ENCODE data around the gene BAMBI. TPM values are rescaled to one million over a fixed set of nuclear protein-coding genes. Genes with fewer than 3 reads are reported as not detected.

BAMBI gene
- polyA plus RNA-seq, 1 experiment, result 6.0 TPM

DNA sequence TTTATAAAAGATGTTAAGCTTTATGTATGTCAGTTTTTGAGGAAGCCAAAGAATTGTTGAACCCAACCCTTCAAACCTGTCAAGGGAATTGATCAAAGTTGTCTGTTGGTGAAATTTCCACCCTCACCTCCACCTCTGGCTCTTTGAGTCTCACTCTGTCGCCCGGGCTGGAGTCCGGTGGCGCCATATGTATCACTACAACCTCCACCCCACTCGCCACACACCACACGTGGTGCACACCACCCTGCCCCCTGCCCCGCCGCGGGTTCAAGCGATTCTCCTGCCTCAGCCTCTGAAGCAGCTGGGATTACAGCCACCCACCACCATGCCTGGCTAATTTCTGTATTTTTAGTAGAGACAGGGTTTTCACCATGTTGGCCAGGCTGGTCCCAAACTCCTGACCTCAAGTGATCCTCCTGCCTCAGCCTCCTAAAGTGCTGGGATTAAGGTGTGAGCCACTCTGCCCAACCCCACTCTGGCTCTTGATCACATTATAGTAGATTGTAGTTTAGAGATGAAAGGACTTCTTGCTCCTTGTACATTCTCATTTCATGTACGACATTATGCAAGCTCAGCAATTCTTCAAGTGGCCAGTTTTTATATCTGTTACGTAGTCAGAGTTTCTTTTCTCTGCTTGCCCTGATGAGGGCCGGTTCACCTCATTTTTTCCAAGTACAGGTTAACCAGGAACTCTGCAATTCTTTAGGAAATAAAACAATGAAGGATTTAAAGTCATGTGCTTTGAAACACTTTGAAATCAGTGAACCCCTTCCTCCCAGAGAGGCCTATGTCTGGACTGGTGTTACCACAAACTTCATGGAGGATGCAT lies 7.0 kb downstream of the BAMBI start:
- ChIA-PET CTCF (interaction anchor here (0.6 to 1.2 kb wide), 2 partner anchors 14 to 278 kb away, joined by 3 read pairs; no protein-coding TSS in a partner anchor), POLR2A (no interaction called here)
- TF ChIP-seq CTCF (IDR thresholded peaks at IDR 0.05; ENCODE audit: insufficient read depth, low read depth, low read length), result no peak
- no peak overlapping the region for H3K4me3 ChIP-seq (ENCODE audit: low read depth, low read length)
- no peaks in the 10 kb centered on the region for H3K27me3 ChIP-seq (ENCODE audit: control insufficient read depth, insufficient read depth, low read length)
- peaks cover 2% of the 10 kb centered on the region for H3K36me3 ChIP-seq (ENCODE audit: control insufficient read depth, insufficient read depth, low read length)
- DNase-seq (ENCODE audit: low read depth), result no peak

- ChIA-PET CTCF (interaction anchor here (0.6 to 1.2 kb wide), 4 partner anchors 8 to 277 kb away, joined by 3 to 5 read pairs (median 4); partner anchors contain the start of gene BAMBI), POLR2A (no interaction called here)
- DNase-seq (ENCODE audit: low read depth), result no peak
Observed at GRCh38 chr10:28684986-28685580, 7.8 kb downstream of the BAMBI start.

GRCh38 chr10:28685717-28686116 lies 8.4 kb downstream of the BAMBI start:
- TF ChIP-seq CTCF (IDR thresholded peaks at IDR 0.05; ENCODE audit: insufficient read depth, low read depth, low read length), result no peak
- ChIA-PET CTCF (interaction anchor here (0.7 to 1.0 kb wide), 3 partner anchors 8 to 585 kb away, joined by 3 to 5 read pairs (median 4); partner anchors contain the start of gene BAMBI), POLR2A (no interaction called here)

More at GRCh38 chr10:28684986-28685580, 7.8 kb downstream of the BAMBI start:
- no peaks in the 10 kb centered on the region for H3K27me3 ChIP-seq (ENCODE audit: control insufficient read depth, insufficient read depth, low read length)
- H3K4me3 ChIP-seq (ENCODE audit: low read depth, low read length), result no peak overlapping the region
- TF ChIP-seq CTCF (IDR thresholded peaks at IDR 0.05; ENCODE audit: insufficient read depth, low read depth, low read length), result no peak
- peaks cover 2% of the 10 kb centered on the region for H3K36me3 ChIP-seq (ENCODE audit: control insufficient read depth, insufficient read depth, low read length)

DNA sequence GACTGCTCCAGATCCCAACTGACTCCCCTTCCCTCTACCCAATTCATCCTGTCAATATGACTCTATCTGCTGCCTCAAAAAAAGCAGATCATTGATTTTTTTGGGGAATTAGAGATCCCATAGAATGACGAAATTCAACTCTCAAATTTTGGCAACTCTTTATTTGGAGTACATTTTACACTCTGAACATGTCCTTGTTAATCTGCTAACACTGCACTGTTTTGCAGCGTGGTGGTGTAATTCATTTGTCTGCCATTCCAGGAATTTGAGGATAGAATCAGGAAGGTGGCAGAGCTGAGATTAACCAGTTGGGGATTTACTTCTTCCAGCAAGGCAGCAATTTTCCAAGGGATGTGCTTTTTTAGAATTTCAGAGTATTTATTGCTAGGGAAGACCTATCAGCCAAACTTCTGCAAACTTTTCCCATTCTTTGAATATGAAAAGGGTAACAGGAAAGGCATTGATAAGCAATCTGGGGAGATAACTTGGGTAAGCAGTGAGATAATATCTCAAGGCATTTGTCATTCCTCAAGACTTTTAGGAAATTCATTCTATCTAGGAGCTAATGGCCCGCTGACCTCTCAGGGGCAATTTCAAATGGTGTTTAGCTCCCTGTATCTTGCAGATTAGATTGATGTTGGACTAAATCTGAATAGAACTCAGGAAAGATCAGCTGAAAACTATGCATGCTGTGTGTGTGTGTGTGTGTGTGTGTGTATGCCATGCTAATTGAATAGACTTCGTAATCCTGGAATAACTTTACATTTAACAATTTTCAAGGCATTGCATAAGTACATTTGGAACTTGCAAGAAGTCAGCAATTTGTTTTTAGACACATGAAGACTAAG lies 9.7 kb downstream of the BAMBI start:
- no peak for DNase-seq (ENCODE audit: low read depth)
- ChIA-PET CTCF (interaction anchor here (1.2 kb wide), 1 partner anchor 23 kb away, joined by 3 read pairs; no protein-coding TSS in a partner anchor), POLR2A (no interaction called here)
- no peak for TF ChIP-seq CTCF (IDR thresholded peaks at IDR 0.05; ENCODE audit: insufficient read depth, low read depth, low read length)
- H3K27me3 ChIP-seq (ENCODE audit: control insufficient read depth, insufficient read depth, low read length), result no peaks in the 10 kb centered on the region
- H3K4me3 ChIP-seq (ENCODE audit: low read depth, low read length), result no peak overlapping the region
- H3K36me3 ChIP-seq (ENCODE audit: control insufficient read depth, insufficient read depth, low read length), result peaks cover 1% of the 10 kb centered on the region

More at GRCh38 chr10:28685717-28686116, 8.4 kb downstream of the BAMBI start:
- H3K36me3 ChIP-seq (ENCODE audit: control insufficient read depth, insufficient read depth, low read length), result peaks cover 2% of the 10 kb centered on the region
- H3K27me3 ChIP-seq (ENCODE audit: control insufficient read depth, insufficient read depth, low read length), result no peaks in the 10 kb centered on the region
- no peak for DNase-seq (ENCODE audit: low read depth)
- no peak overlapping the region for H3K4me3 ChIP-seq (ENCODE audit: low read depth, low read length)

Measured in BJ (cell line).